ENCODE measurements around the gene FH.

Gene FH

GRCh38 chr1:241453732-241454131 lies 65.8 kb downstream of the FH start:
- no peak for DNase-seq

- DNase-seq: no peak
Observed at GRCh38 chr1:241451956-241452355, 67.6 kb downstream of the FH start.
